ENCODE results near the gene DNASE1L2.

Gene DNASE1L2

GRCh38 chr16:2244301-2244700 is 8.1 kb downstream of the DNASE1L2 start:
- Histone ChIP-seq H3K79me2 (ENCODE audit: insufficient read depth, low read length) (peaks cover 1% of the 10 kb centered on the region; the same call in 1 of the 2 replicates), H3K9ac (ENCODE audit: low read depth, low read length, poor library complexity, severe bottlenecking) (no peak overlapping the region), H3K27me3 (ENCODE audit: insufficient read depth, low read length, poor library complexity, severe bottlenecking) (no peaks in the 10 kb centered on the region), H3K9me3 (ENCODE audit: insufficient read depth, low read depth, low read length) (no peaks in the 10 kb centered on the region), H3K4me1 (ENCODE audit: insufficient read depth, low read length, poor library complexity, severe bottlenecking) (no peaks in the 10 kb centered on the region), H3K4me2 (ENCODE audit: low read depth, low read length, poor library complexity, severe bottlenecking) (no peak overlapping the region), H3F3A (ENCODE audit: low read depth) (no peaks in the 10 kb centered on the region), H3K36me3 (ENCODE audit: insufficient read depth, low read length) (no peaks in the 10 kb centered on the region), H3K9me2 (replicated peaks; ENCODE audit: low read depth, low read length) (no peaks in the 10 kb centered on the region), H4K20me1 (ENCODE audit: insufficient read depth, low read length, poor library complexity, severe bottlenecking) (no peaks in the 10 kb centered on the region), H2AFZ (ENCODE audit: low read length) (no peak overlapping the region), H3K4me3 (ENCODE audit: low read length, poor library complexity, severe bottlenecking) (no peak overlapping the region)
- no peak for TF ChIP-seq EZH2phosphoT487 (IDR thresholded peaks at IDR 0.05; ENCODE audit: borderline replicate concordance)
- TF ChIP-seq CTCF (conservative IDR thresholded peaks at IDR 0.05; ENCODE audit: low read length): no peak

- TF ChIP-seq CTCF (conservative IDR thresholded peaks at IDR 0.05; ENCODE audit: low read length) (no peak), EZH2phosphoT487 (IDR thresholded peaks at IDR 0.05; ENCODE audit: borderline replicate concordance) (no peak)
- Histone ChIP-seq H3K9me2 (replicated peaks; ENCODE audit: low read depth, low read length) (no peaks in the 10 kb centered on the region), H3K9me3 (ENCODE audit: insufficient read depth, low read depth, low read length) (no peaks in the 10 kb centered on the region), H4K20me1 (ENCODE audit: insufficient read depth, low read length, poor library complexity, severe bottlenecking) (no peaks in the 10 kb centered on the region), H3K27me3 (ENCODE audit: insufficient read depth, low read length, poor library complexity, severe bottlenecking) (no peaks in the 10 kb centered on the region), H3K4me2 (ENCODE audit: low read depth, low read length, poor library complexity, severe bottlenecking) (no peak overlapping the region), H3K36me3 (ENCODE audit: insufficient read depth, low read length) (no peaks in the 10 kb centered on the region), H3K4me1 (ENCODE audit: insufficient read depth, low read length, poor library complexity, severe bottlenecking) (no peaks in the 10 kb centered on the region), H3K4me3 (ENCODE audit: low read length, poor library complexity, severe bottlenecking) (no peak overlapping the region), H2AFZ (ENCODE audit: low read length) (no peak overlapping the region), H3K9ac (ENCODE audit: low read depth, low read length, poor library complexity, severe bottlenecking) (no peak overlapping the region), H3F3A (ENCODE audit: low read depth) (no peaks in the 10 kb centered on the region), H3K79me2 (ENCODE audit: insufficient read depth, low read length) (peaks cover 6% of the 10 kb centered on the region; the same call in 1 of the 2 replicates)
Measured at GRCh38 chr16:2244926-2245795, 8.9 kb downstream of the DNASE1L2 start.

DNA sequence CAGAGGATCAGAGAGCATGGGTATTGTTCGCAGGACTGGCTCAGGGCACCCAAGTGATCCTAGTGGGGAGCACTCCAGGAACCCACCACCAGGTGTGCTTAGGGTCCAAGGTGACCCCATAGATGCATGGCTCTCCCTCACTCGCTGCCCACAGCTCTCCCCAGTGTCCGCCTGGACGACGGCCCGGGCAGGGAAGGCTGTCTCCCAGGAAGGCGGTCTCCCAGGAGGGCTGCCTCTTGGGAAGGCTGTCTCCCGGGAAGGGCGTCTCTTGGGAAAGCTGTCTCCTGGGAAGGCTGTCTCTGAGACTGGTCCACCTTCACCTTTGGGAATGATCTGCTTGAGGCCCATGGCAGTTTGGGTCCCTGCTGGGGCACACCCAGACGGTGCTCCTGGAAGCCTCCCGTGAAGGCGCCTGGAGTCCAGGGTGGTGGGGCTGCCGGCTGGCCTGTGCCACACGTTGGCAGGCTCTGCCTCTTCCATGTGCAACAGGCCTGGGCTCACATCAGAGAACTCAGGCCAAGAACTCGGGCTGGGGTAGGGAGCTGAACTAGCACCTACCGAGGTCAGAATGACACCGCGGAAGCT is 10.1 kb downstream of the DNASE1L2 start:
- Histone ChIP-seq H3K9ac (ENCODE audit: low read depth, low read length, poor library complexity, severe bottlenecking) (no peak overlapping the region), H4K20me1 (ENCODE audit: insufficient read depth, low read length, poor library complexity, severe bottlenecking) (no peaks in the 10 kb centered on the region), H3K9me2 (replicated peaks; ENCODE audit: low read depth, low read length) (no peaks in the 10 kb centered on the region), H3F3A (ENCODE audit: low read depth) (no peaks in the 10 kb centered on the region), H3K4me3 (ENCODE audit: low read length, poor library complexity, severe bottlenecking) (no peak overlapping the region), H2AFZ (ENCODE audit: low read length) (no peak overlapping the region), H3K36me3 (ENCODE audit: insufficient read depth, low read length) (no peaks in the 10 kb centered on the region), H3K4me2 (ENCODE audit: low read depth, low read length, poor library complexity, severe bottlenecking) (no peak overlapping the region), H3K27me3 (ENCODE audit: insufficient read depth, low read length, poor library complexity, severe bottlenecking) (no peaks in the 10 kb centered on the region), H3K79me2 (ENCODE audit: insufficient read depth, low read length) (peaks cover 10% of the 10 kb centered on the region; the same call in 1 of the 2 replicates), H3K4me1 (ENCODE audit: insufficient read depth, low read length, poor library complexity, severe bottlenecking) (no peaks in the 10 kb centered on the region), H3K9me3 (ENCODE audit: insufficient read depth, low read depth, low read length) (no peaks in the 10 kb centered on the region)
- no peak for TF ChIP-seq CTCF (conservative IDR thresholded peaks at IDR 0.05; ENCODE audit: low read length)
- TF ChIP-seq EZH2phosphoT487 (IDR thresholded peaks at IDR 0.05; ENCODE audit: borderline replicate concordance): no peak
